Right lobe of liver (tissue), 6 donors: ENCODE data around the gene CLEC16A. TPM values are rescaled to one million over a fixed set of nuclear protein-coding genes. Genes with fewer than 3 reads are reported as not detected.

ENCODE experiments used
- ATAC-seq, 4 donors: fragments of 200-7000 bp; cut with Tn5 transposase; one replicate each; pipeline ENCODE4 v1.9.1; 2020; ENCODE audit warnings: mild to moderate bottlenecking in 4 of 4, moderate library complexity in 4 of 4
- DNase-seq, 3 donors: peaks; one replicate each; pipeline ENCODE4 v3.0.0-alpha.2; 2020
- H3K27ac ChIP-seq, 3 donors: fragments of 200-600 bp; one replicate each; pipeline ENCODE4 v1.8.0; 2022
- H3K27me3 ChIP-seq, 2 donors: fragments of 200-600 bp; one replicate each; pipeline ENCODE4 v1.8.0; 2022
- H3K36me3 ChIP-seq, 4 donors: fragments of 200-600 bp; sonication (generic) in 1 of 4; one replicate each; pipeline versions ENCODE4 v1.5.1 to v1.8.0; 2017 to 2022; ENCODE audit warnings: control low read depth in 1 of 4
- H3K4me1 ChIP-seq, 4 donors: fragments of 200-600 bp; sonication (generic) in 1 of 4; one replicate each; pipeline versions ENCODE4 v1.5.1 to v1.8.0; 2017 to 2022; ENCODE audit warnings: control low read depth in 1 of 4
- H3K4me3 ChIP-seq, 3 donors: fragments of 200-600 bp; one replicate each; pipeline ENCODE4 v1.8.0; 2022
- H3K9me3 ChIP-seq, 4 donors: fragments of 200-600 bp; sonication (generic) in 1 of 4; one replicate each; pipeline versions ENCODE4 v1.5.1 to v1.8.0; 2017 to 2022; ENCODE audit warnings: control low read depth in 1 of 4
- CTCF ChIP-seq, 4 donors: fragments of 200-600 bp in 3 of 4; fragments of 450-650 bp in 1 of 4; IDR thresholded peaks; one replicate each; pipeline versions ENCODE4 v1.5.1 to v1.8.0; 2016 to 2022; ENCODE audit warnings: antibody characterized with exemption in 4 of 4, mild to moderate bottlenecking in 2 of 4
- POLR2A ChIP-seq: fragments of 450-650 bp; IDR thresholded peaks from one replicate; pipeline ENCODE4 v1.6.1; 2017; ENCODE audit warnings: antibody characterized with exemption, mild to moderate bottlenecking
- WGBS: methylation state at CpG from one replicate; pipeline ENCODE4 v1.1.6; 2018; ENCODE audit warnings: low coverage, low lambda C conversion rate; ENCODE audit not compliant: insufficient coverage; ENCODE audit errors: missing lambda C conversion rate; 5-methylcytosine and 5-hydroxymethylcytosine counted together
- intact Hi-C, 2 donors: fragments of 100-400 bp; cut with DNase I; formaldehyde crosslinking; loops; one replicate each; pipeline versions ENCODE4 v1.11.2 to v1.14.1; 2022
- total RNA-seq, 6 experiments: library from RNA; depleted of rRNA in 2 of 6; stranded (reverse); fragments of >200 nt in 2 of 6; fragmentation: NEBNext Ultra II Directional in 3 of 6; extraction: Animal tissue kit (Norgen Biotek cat#: 25700) in 3 of 6; gene quantifications; one replicate each; pipeline versions ENCODE4 v1.1.0 to v1.2.4, GENCODE V29; 2016 to 2023
- donor health status: DM: no; HTN: yes; CAD: no.
- donor health status: DM: no; HTN: no; CAD: no.
- donor health status: DM: no; HTN: no; CAD: no.
- donor health status: DM: no; HTN: yes; CAD: no.
- donor health status: DM: no; HTN: yes; CAD: no.

Gene CLEC16A
- total RNA-seq, 6 experiments from 2014 or later = 15.2 to 25.9 (median 19.8) TPM

DNA sequence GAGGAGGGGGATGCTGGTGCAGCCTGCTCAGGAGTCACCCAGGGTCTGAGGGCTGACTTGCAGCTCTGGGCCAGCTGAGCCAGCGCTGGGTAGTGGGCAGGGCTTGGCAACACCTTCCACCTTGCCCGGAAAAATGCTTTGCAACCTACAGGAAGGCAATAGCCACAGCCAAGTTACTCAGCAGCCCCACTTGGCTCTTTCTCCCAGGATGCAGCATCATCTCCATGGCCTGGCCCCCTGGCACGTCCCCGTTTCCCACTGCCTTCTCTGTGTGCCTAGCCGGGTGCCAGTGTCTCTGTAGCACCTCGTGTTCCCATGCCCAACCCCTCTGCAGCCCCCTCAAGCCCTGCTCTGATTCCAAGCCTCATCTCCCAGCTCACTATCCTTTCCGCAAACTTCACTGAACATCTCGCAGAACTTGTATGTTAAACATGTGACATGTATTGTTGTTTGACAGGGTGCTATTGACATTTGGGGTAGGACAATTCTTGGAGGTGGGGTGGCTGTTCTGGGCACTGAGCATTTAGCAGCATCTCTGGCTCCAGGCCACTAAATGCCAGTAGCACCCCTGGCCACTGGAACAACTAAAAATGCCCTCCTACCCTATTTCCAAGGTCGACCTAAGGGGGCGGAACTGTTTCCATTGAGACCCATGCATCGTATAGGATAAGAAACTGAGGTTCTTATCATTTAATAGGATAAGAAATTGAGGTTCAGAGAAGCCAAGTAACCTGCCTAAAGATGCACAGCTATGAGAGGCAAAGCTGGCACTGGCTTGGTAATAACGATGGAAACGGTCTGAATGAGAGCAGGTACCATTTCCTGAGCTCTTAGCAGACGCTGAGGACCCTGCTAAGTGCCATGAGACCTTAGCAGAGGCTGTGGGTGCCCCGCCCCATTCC, 14.3 kb upstream of the CLEC16A start:
- DNase-seq = peak in 1 of 3 donors; percentile 84
- peaks cover 0 to 60% (median 25%) of the 10 kb centered on the region in 4 donors for H3K4me1 ChIP-seq
- peak overlapping the region in 1 of 3 donors; percentile 7 for H3K4me3 ChIP-seq
- H3K9me3 ChIP-seq = no peaks in the 10 kb centered on the region
- peak overlapping the region in 2 of 3 donors; percentile 62 to 63 for H3K27ac ChIP-seq
- ATAC-seq = peak; percentile 71 to 81 (median 78)
- intact Hi-C loops = no loop called here
- no peaks in the 10 kb centered on the region for H3K27me3 ChIP-seq
- 65% methylated on average over 10 of the region's 15 CpGs for WGBS
- peaks cover 0 to 19% (median 0%) of the 10 kb centered on the region in 4 donors for H3K36me3 ChIP-seq
- TF ChIP-seq CTCF (IDR thresholded peaks at IDR 0.05) (no peak), POLR2A (peak; percentile 15)

DNA sequence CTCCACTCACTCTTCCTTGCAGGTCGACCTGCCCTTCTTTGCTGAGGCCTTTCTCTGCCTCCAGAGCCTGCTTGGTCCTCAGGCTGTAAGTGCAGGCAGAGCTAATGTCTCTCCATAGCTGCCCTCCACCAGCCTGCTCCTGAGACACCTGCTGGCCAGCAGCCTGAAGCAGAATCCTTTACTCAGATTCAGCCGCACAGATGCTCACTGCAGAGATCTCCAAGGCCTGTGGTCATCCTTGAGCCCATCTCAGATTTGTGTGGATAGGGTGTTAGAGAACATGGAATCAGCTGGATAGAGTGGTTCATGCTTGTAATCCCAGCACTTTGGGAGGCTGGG, 13.6 kb upstream of the CLEC16A start:
- H3K27me3 ChIP-seq = no peaks in the 10 kb centered on the region
- 78% methylated on average over 1 of the region's 2 CpGs for WGBS
- ATAC-seq (peak in 1 of 4 donors; percentile 5), DNase-seq (no peak)
- H3K9me3 ChIP-seq = no peaks in the 10 kb centered on the region
- H3K4me1 ChIP-seq = peaks cover 0 to 59% (median 28%) of the 10 kb centered on the region in 4 donors
- intact Hi-C loops = no loop called here
- H3K36me3 ChIP-seq = peaks cover 0 to 13% (median 0%) of the 10 kb centered on the region in 4 donors
- H3K27ac ChIP-seq = no peak overlapping the region
- no peak overlapping the region for H3K4me3 ChIP-seq
- TF ChIP-seq CTCF (IDR thresholded peaks at IDR 0.05) (peak in 1 of 4 donors; percentile 11), POLR2A (no peak)

GRCh38 chr16:10931134-10931533, 13.2 kb upstream of the CLEC16A start:
- Histone ChIP-seq H3K4me3 (no peak overlapping the region), H3K4me1 (peaks cover 0 to 60% (median 29%) of the 10 kb centered on the region in 4 donors), H3K36me3 (peaks cover 0 to 11% (median 0%) of the 10 kb centered on the region in 4 donors), H3K9me3 (no peaks in the 10 kb centered on the region), H3K27me3 (no peaks in the 10 kb centered on the region), H3K27ac (no peak overlapping the region)
- intact Hi-C loops = no loop called here
- no peak for DNase-seq
- no peak for ATAC-seq
- TF ChIP-seq CTCF (IDR thresholded peaks at IDR 0.05) (no peak), POLR2A (no peak)
- WGBS = 24% methylated on average over 3 of the region's 7 CpGs

DNA sequence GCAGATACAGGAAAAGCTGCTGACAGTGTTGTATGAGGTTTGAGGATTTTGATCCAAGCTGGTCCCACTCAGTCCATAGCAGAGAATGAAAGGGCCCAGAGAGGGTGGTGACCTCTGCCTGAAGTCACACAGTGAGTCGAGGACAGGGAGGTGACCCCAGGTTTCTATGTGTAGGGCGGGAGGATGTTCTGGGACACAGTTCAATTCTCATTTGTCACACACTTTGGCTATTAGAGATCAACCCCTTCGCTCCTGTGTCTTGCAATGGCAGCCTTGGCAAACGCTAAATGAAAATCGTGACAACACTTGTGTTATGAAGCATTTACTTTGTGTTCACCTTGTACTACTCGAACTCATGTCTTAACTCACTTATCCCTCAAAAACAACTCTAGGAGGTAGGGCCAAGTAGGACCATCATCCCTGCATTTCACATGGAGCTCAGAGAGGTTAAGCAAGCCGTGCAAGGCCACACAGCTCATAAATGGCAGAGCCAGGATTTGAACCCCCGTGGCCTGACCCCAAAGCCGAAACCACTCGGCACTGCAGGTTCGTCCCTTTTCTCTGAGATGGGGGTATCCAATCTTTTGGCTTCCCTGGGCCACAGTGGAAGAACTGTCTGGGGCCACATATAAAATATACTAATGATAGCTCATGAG, 12.3 kb upstream of the CLEC16A start:
- Histone ChIP-seq H3K4me3 (no peak overlapping the region), H3K4me1 (peaks cover 0 to 62% (median 29%) of the 10 kb centered on the region in 4 donors), H3K27me3 (no peaks in the 10 kb centered on the region), H3K9me3 (no peaks in the 10 kb centered on the region), H3K36me3 (peaks cover 0 to 11% (median 0%) of the 10 kb centered on the region in 4 donors), H3K27ac (no peak overlapping the region)
- ATAC-seq (no peak), DNase-seq (no peak)
- WGBS = 84% methylated on average over 8 of the region's 11 CpGs
- no peak for TF ChIP-seq POLR2A
- TF ChIP-seq CTCF (IDR thresholded peaks at IDR 0.05) = no peak
- intact Hi-C loops = no loop called here
